Measurements from ENCODE around the gene IRF2.

The IRF2 gene

DNA sequence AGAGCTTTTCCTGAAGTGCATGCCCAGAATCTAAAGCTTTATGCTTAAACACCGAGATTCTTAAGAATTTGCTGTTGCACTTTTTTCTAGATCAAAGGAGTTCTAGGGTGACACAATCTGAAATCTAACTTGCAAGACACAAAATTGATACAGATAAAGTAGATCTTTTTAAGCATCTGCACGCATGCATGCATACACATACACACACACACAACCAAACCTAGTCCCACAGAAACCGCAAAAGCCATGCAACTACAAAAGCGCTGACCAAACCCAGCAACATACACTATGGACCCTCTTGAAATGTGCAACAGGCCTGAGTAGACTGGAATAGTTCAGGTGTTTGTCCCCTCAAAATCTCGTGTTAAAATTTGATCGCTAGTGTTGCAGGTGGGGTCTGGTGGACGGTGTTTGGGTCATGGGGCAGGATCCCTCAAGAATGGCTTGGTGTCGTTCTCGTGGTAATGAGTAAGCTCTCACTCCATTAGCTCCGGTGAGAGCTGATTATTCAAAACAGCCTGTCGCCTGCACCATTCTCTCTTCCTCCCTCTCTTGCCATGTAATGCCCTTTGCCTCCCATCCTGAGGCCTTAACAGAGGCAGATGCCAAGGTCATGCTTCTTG is 52.7 kb downstream of the IRF2 start:
- Mint-ChIP-seq H3K27ac (no peak overlapping the region), H3K4me3 (no peak overlapping the region)
- TF ChIP-seq CTCF (IDR thresholded peaks at IDR 0.05): no peak

GRCh38 chr4:184420881-184421416 is 53.4 kb downstream of the IRF2 start:
- Mint-ChIP-seq H3K9me3 (peaks cover 23% of the 10 kb centered on the region), H3K27ac (no peak overlapping the region), H3K4me3 (no peak overlapping the region), H3K4me1 (no peaks in the 10 kb centered on the region), H3K36me3 (ENCODE audit: low read depth) (peaks cover 62% of the 10 kb centered on the region), H3K27me3 (ENCODE audit: low read depth, poor library complexity) (peaks cover 3% of the 10 kb centered on the region)
- no peak for DNase-seq
- TF ChIP-seq CTCF (IDR thresholded peaks at IDR 0.05): no peak

More for the DNA sequence above, 52.7 kb downstream of the IRF2 start:
- H3K27me3 Mint-ChIP-seq (ENCODE audit: low read depth, poor library complexity): peaks cover 3% of the 10 kb centered on the region
- peaks cover 68% of the 10 kb centered on the region for H3K36me3 Mint-ChIP-seq (ENCODE audit: low read depth)
- no peak for DNase-seq
- H3K4me1 Mint-ChIP-seq: no peaks in the 10 kb centered on the region
- H3K9me3 Mint-ChIP-seq: peaks cover 23% of the 10 kb centered on the region

DNA sequence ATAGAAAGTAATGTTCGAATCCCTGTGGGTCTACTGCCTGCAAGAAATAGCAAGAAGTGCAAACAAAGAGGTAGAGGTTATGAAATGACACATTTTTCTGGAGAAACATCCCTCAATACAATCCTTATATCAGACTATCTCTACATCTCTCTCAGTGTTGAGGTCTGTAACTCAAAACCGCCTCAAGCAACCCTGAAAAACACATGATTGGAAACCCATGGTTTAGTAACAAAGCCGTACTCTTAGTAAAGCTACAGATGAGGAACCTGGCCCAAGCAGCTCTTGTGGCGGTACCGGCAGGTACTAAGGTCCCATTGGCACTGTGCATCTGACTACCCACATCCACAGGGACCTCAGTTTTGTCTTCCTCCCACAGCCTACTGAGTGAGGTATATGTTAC is 53.9 kb downstream of the IRF2 start:
- TF ChIP-seq CTCF (IDR thresholded peaks at IDR 0.05): no peak
- Mint-ChIP-seq H3K27me3 (ENCODE audit: low read depth, poor library complexity) (peaks cover 3% of the 10 kb centered on the region), H3K4me3 (no peak overlapping the region), H3K9me3 (peaks cover 23% of the 10 kb centered on the region), H3K36me3 (ENCODE audit: low read depth) (peaks cover 63% of the 10 kb centered on the region), H3K27ac (no peak overlapping the region), H3K4me1 (no peaks in the 10 kb centered on the region)
- DNase-seq: no peak

GRCh38 chr4:184419976-184420375 is 54.4 kb downstream of the IRF2 start:
- H3K4me3 Mint-ChIP-seq: no peak overlapping the region
- peaks cover 65% of the 10 kb centered on the region for H3K36me3 Mint-ChIP-seq (ENCODE audit: low read depth)
- H3K27ac Mint-ChIP-seq: no peak overlapping the region
- peaks cover 3% of the 10 kb centered on the region for H3K27me3 Mint-ChIP-seq (ENCODE audit: low read depth, poor library complexity)
- peaks cover 23% of the 10 kb centered on the region for H3K9me3 Mint-ChIP-seq
- TF ChIP-seq CTCF (IDR thresholded peaks at IDR 0.05): no peak
- no peaks in the 10 kb centered on the region for H3K4me1 Mint-ChIP-seq
- no peak for DNase-seq

DNA sequence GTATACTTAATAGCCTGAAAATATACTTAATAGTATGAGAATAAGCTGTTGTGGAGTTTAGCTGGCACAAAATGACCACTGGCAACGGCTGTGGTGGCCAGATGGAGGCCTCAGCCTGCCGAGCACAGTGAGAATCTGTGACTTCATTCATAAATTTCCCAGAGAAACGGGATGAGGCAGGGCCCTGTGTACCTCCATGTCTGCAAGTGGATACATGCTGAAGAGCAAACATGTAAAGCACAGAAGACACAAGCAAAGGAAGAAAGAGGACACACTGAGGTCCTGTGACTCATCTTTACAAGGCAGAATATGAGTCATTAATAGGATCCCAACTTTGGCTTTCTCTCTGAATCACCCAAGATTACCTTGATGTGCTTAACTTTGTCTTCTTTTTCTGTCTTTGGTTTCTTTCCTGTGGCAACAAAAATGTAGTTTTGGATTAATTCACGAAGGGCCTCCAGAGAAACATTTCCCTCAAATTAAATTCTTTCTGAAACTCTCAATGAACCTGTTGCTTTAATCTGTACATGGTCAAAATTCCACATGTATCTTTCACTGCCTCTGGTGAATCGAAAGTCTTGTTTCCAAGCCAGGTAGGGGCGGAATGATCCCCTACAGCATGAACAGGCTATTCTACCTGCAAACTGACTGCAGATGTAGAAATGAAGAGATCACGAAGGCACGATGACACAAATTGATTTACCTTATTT is 56.4 kb downstream of the IRF2 start:
- peaks cover 6% of the 10 kb centered on the region for H3K4me1 Mint-ChIP-seq
- H3K36me3 Mint-ChIP-seq (ENCODE audit: low read depth): peaks cover 54% of the 10 kb centered on the region
- peaks cover 16% of the 10 kb centered on the region for H3K9me3 Mint-ChIP-seq
- H3K27ac Mint-ChIP-seq: no peak overlapping the region
- H3K27me3 Mint-ChIP-seq (ENCODE audit: low read depth, poor library complexity): peaks cover 6% of the 10 kb centered on the region
- no peak for DNase-seq
- TF ChIP-seq CTCF (IDR thresholded peaks at IDR 0.05): no peak
- H3K4me3 Mint-ChIP-seq: no peak overlapping the region
